NCI-H1417 (cell line): ENCODE results near the gene IL12B.
"Not testable (repeated sequence)": the region's sequence is repeated elsewhere in the genome, so short reads cannot be mapped to it uniquely, and the experiment has no call there.

Source experiments
- DNase-seq, 3 experiments: peaks; one replicate each; lab custom pipeline; 2025; lab: John Stamatoyannopoulos, UW

IL12B gene

GRCh38 chr5:159332800-159333544 is 2.7 kb upstream of the IL12B start:
- no peak for DNase-seq

GRCh38 chr5:159331093-159331973 is 1.0 kb upstream of the IL12B start:
- peak; percentile 2 to 76 (median 59) for DNase-seq

- no peak for DNase-seq
Measured at GRCh38 chr5:159324986-159325385, 5.3 kb downstream of the IL12B start.

GRCh38 chr5:159324102-159324755 is 6.1 kb downstream of the IL12B start:
- DNase-seq = no peak

- no peak for DNase-seq
Measured at GRCh38 chr5:159322180-159322579, 8.1 kb downstream of the IL12B start.

- DNase-seq = no peak
Measured at GRCh38 chr5:159319832-159320231, 10.5 kb downstream of the IL12B start.

GRCh38 chr5:159319363-159319762 is 10.9 kb downstream of the IL12B start:
- no peak for DNase-seq

- no peak for DNase-seq
Measured at GRCh38 chr5:159318448-159318847, 11.8 kb downstream of the IL12B start.

GRCh38 chr5:159317849-159318248 is 12.4 kb downstream of the IL12B start:
- no peak for DNase-seq

- peak in 2 of 3 experiments; percentile 8 to 43 for DNase-seq
Measured at GRCh38 chr5:159316519-159317383, 13.5 kb downstream of the IL12B start.

GRCh38 chr5:159313197-159313596 is 17.1 kb downstream of the IL12B start:
- no peak for DNase-seq

- peak in 2 of 3 experiments; percentile 16 to 47 for DNase-seq
Measured at GRCh38 chr5:159311063-159311462, 19.2 kb downstream of the IL12B start.

- DNase-seq = peak; percentile 37 to 73 (median 60)
Measured at GRCh38 chr5:159310511-159310910, 19.8 kb downstream of the IL12B start.

- DNase-seq = no peak
Measured at GRCh38 chr5:159309689-159310433, 20.4 kb downstream of the IL12B start.

- no peak for DNase-seq
Measured at GRCh38 chr5:159304961-159305595, 25.2 kb downstream of the IL12B start.

GRCh38 chr5:159303286-159303685 is 27.0 kb downstream of the IL12B start:
- DNase-seq = no peak

- DNase-seq = not testable (repeated sequence)
Measured at GRCh38 chr5:159301929-159302860, 28.1 kb downstream of the IL12B start.

- DNase-seq = no peak
Measured at GRCh38 chr5:159301466-159301865, 28.8 kb downstream of the IL12B start.

- DNase-seq = not testable (repeated sequence)
Measured at GRCh38 chr5:159297300-159297699, 33.0 kb downstream of the IL12B start.
